Measurements from ENCODE around the gene KIAA1328. TPM values are rescaled to one million over a fixed set of nuclear protein-coding genes. Genes with fewer than 3 reads are reported as not detected.

Gene KIAA1328
- total and polyA plus RNA-seq, 7 donors: 1.3 to 4.4 (median 3.5) TPM

DNA sequence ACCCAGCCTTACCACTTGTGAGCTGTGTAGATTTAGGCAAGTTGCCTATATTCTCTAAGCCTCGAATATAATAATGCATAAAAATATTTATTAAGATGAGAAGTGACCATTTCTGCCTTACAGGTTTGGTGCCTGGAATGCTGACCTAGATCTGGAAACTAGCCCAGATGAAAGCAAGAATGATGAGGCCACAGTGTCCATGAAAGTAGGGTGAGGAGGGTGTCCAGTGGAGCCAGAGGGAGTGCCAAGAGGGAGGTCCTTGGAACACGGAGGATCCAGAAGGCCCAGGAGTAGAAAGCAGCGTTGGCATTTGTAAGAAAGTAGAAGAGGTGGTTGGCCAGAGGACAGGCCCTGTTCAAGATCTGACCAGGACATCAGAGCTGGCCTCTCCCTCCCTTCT is 402.3 kb downstream of the KIAA1328 start:
- no peak overlapping the region for H3K27ac ChIP-seq
- TF ChIP-seq CTCF (IDR thresholded peaks at IDR 0.05): no peak
- H3K4me1 ChIP-seq: no peaks in the 10 kb centered on the region
- no peaks in the 10 kb centered on the region for H3K36me3 ChIP-seq (ENCODE audit: insufficient read depth in 1 of 2, low read depth in 1 of 2)
- H3K9me3 ChIP-seq: no peaks in the 10 kb centered on the region
- ATAC-seq: no peak
- H3K4me3 ChIP-seq: no peak overlapping the region
- no peaks in the 10 kb centered on the region for H3K27me3 ChIP-seq (ENCODE audit: insufficient read depth in 3 of 3, low read length in 2 of 3)
- intact Hi-C loops (cut with DNase I): no loop called here
- no peak for DNase-seq
- WGBS, 3 donors: 35 to 44% (median 44%) methylated on average over 3 of the region's 3 CpGs

GRCh38 chr18:37235583-37235982 is 406.7 kb downstream of the KIAA1328 start:
- DNase-seq (no peak), ATAC-seq (no peak)
- Histone ChIP-seq H3K27me3 (ENCODE audit: insufficient read depth in 3 of 3, low read length in 2 of 3) (no peaks in the 10 kb centered on the region), H3K27ac (no peak overlapping the region), H3K9me3 (no peaks in the 10 kb centered on the region), H3K36me3 (ENCODE audit: insufficient read depth in 1 of 2, low read depth in 1 of 2) (no peaks in the 10 kb centered on the region), H3K4me1 (no peaks in the 10 kb centered on the region), H3K4me3 (no peak overlapping the region)
- TF ChIP-seq CTCF (IDR thresholded peaks at IDR 0.05): no peak
- WGBS, 3 donors: 42 to 58% (median 43%) methylated on average over 2 of the region's 2 CpGs
- intact Hi-C loops (cut with DNase I): no loop called here

DNA sequence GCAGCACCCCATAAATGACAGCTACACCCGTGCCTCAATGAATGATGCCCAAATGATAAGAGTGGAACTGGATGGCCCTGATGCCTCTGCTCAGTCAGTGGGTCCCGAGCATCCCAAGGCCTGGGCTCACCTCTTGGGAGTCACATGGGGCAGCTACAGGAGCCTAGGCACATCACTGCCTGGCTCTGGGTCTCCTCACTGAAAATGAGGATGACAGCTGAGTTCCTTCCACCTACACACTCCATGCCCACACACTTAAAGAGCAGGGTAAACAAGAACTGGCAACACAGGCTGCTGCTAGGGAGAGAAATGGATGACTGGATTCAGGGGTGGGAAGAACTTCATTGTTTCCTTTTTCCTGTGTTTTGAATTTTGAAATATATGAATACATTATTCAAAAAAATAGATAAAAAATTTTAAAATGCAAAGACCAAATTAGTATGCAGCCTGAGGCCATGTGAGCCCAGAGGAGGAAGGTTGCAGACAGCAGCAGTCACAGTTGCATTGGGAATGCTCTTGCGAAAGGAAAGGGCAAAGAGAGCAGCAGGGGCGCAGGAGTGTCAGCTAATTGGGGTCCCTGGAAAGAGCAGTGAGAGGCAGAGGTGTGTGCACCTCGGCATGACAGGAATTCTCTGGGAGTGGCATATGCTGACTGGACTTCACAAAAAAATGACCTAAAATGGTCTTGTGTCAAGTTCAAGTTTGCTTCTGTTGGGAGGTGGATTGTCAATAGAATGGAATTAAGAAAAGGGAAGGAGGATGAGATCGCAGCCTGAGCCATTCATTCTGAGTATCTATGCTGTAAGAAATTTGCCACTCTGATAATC is 409.6 kb downstream of the KIAA1328 start:
- no peak for TF ChIP-seq CTCF (IDR thresholded peaks at IDR 0.05)
- Histone ChIP-seq H3K36me3 (ENCODE audit: insufficient read depth in 1 of 2, low read depth in 1 of 2) (no peaks in the 10 kb centered on the region), H3K27ac (no peak overlapping the region), H3K9me3 (no peaks in the 10 kb centered on the region), H3K4me1 (no peaks in the 10 kb centered on the region), H3K27me3 (ENCODE audit: insufficient read depth in 3 of 3, low read length in 2 of 3) (peaks cover 0 to 3% (median 0%) of the 10 kb centered on the region in 3 donors), H3K4me3 (no peak overlapping the region)
- DNase-seq (no peak), ATAC-seq (no peak)
- 85 to 92% (median 89%) methylated on average over 6 of the region's 6 CpGs for WGBS, 3 donors
- intact Hi-C loops (cut with DNase I): no loop called here

DNA sequence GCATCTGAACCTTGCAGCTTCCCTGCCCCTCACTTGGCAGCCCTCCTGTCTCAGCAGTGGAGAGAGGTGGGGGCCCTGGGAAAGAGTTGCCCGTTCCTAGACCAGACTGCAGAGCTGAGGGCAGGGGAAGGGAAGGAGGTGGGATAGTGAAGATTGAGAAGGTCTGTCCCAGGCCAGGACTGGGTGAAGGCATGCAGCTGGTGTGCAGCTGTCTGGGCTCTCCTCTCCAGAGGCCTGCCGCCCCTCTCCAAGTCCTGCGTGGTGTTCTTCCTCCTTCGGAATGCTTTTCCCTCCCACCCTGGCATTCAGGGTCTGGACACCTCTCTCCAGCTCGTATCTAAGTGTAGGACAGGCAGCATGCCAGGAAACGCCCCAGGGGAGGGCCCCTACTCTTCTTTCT is 413.2 kb downstream of the KIAA1328 start:
- H3K27ac ChIP-seq: no peak overlapping the region
- no peak overlapping the region for H3K4me3 ChIP-seq
- H3K4me1 ChIP-seq: no peaks in the 10 kb centered on the region
- H3K9me3 ChIP-seq: no peaks in the 10 kb centered on the region
- intact Hi-C loops (cut with DNase I): no loop called here
- no peak for ATAC-seq
- H3K36me3 ChIP-seq (ENCODE audit: insufficient read depth in 1 of 2, low read depth in 1 of 2): no peaks in the 10 kb centered on the region
- no peak for DNase-seq
- no peak for TF ChIP-seq CTCF (IDR thresholded peaks at IDR 0.05)
- H3K27me3 ChIP-seq (ENCODE audit: insufficient read depth in 3 of 3, low read length in 2 of 3): peaks cover 0 to 18% (median 5%) of the 10 kb centered on the region in 3 donors
- 34 to 49% (median 46%) methylated on average over 4 to 6 of the region's 6 CpGs for WGBS, 3 donors

Data from psoas muscle (tissue), 8 donors.